Fibroblast of pulmonary artery (primary cell): ENCODE data around the gene BCL2L1.
"Not testable (repeated sequence)": the region's sequence is repeated elsewhere in the genome, so short reads cannot be mapped to it uniquely, and the experiment has no call there.

Experiments
- DNase-seq: peaks from one replicate; pipeline ENCODE4 v3.0.0-alpha.2; 2010; ENCODE audit warnings: low read depth
- H3K4me3 ChIP-seq: replicated peaks from 2 replicates; pipeline ENCODE4 v1.5.1; 2011; ENCODE audit warnings: low read depth, mild to moderate bottlenecking, control low read depth, low read length, moderate library complexity
- TF ChIP-seq, protein P1 (sequence below): IDR thresholded peaks from 2 replicates; pipeline ENCODE4 v1.5.1; 2011; ENCODE audit warnings: mild to moderate bottlenecking, control low read depth, low read length, inconsistent platforms; ENCODE audit errors: missing control alignments

BCL2L1 gene

DNA sequence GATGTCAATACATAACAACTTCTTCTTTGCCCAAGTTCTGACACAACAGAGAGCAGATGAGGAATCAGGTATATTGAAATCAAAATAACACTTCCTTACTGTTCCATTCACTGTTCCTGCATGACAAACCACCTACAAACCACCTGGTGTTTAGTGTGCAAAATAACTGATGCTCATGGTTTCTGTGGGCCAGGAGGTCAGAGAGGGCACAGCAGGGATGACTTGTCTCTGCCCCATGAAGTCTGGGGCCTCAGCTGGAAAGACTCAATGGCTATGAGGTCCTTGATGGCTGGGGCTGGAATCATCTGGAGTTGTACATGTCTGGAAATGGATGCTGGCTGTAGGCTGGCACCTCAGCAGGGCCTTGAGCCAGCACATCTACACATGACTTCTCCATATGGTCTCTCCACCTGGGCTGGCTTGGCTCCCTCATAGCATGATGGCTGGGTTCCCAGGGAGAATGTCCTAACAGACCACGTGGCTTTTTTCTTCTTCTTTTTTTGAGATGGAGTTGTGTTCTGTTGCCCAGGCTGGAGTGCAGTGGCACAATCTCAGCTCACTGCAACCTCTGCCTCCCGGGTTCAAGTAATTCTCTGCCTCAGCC lies 92.4 kb downstream of the BCL2L1 start:
- peak; percentile 24 for DNase-seq
- no peak overlapping the region for H3K4me3 ChIP-seq
- TF ChIP-seq, protein P1, sequence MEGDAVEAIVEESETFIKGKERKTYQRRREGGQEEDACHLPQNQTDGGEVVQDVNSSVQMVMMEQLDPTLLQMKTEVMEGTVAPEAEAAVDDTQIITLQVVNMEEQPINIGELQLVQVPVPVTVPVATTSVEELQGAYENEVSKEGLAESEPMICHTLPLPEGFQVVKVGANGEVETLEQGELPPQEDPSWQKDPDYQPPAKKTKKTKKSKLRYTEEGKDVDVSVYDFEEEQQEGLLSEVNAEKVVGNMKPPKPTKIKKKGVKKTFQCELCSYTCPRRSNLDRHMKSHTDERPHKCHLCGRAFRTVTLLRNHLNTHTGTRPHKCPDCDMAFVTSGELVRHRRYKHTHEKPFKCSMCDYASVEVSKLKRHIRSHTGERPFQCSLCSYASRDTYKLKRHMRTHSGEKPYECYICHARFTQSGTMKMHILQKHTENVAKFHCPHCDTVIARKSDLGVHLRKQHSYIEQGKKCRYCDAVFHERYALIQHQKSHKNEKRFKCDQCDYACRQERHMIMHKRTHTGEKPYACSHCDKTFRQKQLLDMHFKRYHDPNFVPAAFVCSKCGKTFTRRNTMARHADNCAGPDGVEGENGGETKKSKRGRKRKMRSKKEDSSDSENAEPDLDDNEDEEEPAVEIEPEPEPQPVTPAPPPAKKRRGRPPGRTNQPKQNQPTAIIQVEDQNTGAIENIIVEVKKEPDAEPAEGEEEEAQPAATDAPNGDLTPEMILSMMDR, result no peak

DNA sequence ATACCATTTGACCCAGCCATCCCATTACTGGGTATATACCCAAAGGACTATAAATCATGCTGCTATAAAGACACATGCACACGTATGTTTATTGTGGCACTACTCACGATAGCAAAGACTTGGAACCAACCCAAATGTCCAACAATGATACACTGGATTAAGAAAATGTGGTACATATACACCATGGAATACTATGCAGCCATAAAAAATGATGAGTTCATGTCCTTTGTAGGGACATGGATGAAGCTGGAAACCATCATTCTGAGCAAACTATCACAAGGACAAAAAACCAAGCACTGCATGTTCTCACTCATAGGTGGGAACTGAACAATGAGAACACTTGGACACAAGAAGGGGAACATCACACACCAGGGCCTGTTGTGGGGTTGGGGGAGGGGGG lies 94.6 kb downstream of the BCL2L1 start:
- not testable (repeated sequence) for DNase-seq, H3K4me3 ChIP-seq

DNA sequence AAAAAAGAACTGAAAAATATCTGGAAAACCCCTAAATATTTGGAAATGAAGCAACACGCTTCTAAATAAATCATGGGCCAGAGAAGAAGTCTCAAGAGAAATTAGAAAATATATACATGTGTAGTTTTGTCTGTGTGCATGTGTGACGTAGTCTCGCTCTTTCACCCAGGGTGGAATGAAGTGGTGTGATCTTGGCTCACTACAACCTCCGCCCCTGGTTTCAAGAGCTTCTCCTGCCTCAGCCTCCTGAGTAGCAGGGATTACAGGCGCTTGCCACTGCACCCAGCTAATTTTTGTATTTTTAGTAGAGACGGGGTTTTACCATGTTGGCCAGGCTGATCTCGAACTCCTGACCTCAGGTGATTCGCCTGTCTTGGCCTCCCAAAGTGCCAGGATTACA lies 96.1 kb downstream of the BCL2L1 start:
- H3K4me3 ChIP-seq, result not testable (repeated sequence)

DNA sequence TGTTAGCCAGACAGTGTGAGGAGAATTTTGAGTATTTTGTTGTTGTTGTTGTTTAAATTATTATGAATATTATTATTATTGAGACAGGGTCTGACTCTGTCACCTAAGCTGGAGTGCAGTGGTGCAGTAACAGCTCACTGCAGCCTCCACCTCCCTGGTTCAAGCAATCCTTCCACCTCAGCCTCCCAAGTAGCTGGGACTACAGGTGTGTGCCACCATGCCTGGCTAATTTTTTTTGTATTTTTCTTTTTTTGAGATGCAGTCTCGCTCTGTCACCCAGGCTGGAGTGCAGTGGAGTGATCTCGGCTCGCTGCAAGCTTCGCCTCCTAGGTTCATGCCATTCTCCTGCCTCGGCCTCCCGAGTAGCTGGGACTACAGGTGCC lies 99.6 kb downstream of the BCL2L1 start:
- H3K4me3 ChIP-seq, DNase-seq: not testable (repeated sequence)

More for the DNA sequence above, 96.1 kb downstream of the BCL2L1 start:
- DNase-seq, result not testable (repeated sequence)

DNA sequence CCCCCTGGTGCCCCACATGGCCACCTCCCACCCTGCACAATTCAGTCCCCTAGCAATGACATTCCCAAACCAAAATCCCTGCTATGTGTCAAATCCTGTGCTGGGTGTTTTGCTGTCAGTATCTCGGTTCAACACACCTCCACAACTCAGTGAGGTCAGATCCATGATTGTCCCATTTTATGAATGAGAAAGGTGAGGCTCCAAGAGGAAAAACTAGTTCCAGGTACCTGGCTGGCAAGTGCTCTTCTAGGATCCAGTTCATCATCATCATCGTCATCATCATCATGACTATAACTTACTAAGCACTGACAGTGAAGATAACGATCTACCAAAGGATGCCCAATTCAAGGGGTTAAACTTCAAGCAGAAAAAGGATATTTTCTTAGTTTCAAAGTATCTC lies 102.4 kb downstream of the BCL2L1 start:
- no peak overlapping the region for H3K4me3 ChIP-seq
- DNase-seq, result no peak
- TF ChIP-seq, protein P1, result no peak

DNA sequence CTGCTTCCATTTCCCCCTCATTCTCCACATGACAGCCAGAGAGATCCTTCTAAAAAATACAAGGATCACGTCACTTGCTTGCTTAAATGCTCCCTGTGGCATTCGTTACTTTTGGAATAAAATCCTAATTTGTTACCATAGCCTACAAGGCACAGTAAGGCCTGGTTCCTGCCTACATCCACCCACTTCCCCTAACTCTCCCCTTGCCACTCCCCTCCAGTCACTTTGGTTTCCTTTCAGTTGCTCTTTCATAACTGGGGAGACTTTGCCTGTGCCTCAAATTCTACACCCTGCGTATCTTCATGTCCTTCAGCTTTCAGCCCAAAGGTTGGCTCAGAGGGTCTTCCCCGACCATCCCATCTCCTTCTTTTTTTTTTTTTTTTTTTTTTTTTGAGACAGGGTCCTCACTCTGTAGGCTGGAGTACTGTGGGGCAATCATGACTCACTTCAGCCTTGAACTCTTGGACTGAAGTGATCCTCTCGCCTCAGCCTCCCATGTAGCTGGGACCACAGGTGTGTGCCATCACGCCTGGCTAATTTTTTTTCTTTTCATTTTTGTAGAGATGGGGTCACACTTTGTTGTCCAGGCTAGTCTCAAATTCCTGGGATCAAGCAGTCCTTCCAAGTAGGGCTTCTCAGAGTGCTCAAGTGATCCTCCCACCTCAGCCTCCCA lies 105.1 kb downstream of the BCL2L1 start:
- TF ChIP-seq, protein P1, result no peak
- no peak for DNase-seq
- no peak overlapping the region for H3K4me3 ChIP-seq

DNA sequence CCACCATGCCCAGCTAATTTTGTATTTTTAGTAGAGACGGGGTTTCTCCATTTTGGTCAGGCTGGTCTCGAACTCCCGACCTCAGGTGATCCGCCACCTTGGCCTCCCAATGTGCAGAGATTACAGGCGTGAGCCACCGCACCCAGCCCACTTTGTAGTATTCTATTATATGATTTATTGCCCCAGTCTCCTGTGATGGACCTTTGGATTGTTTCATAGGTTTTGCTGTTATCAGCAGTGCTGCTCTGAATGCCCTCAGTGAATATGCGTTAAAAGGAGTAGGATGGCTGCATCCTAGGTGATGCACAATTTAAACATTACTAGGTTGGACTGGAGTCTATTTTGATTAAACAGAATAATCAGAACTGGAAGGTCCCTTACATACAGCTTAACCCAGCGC lies 107.3 kb downstream of the BCL2L1 start:
- no peak for DNase-seq
- H3K4me3 ChIP-seq, result no peak overlapping the region
- TF ChIP-seq, protein P1, result no peak
